DOHH2 (cell line): Measurements from ENCODE around the gene CCR3.

ENCODE experiments used
- EZH2phosphoT487 ChIP-seq: fragments of 200-600 bp; sonication (generic); IDR thresholded peaks from 2 replicates; pipeline ENCODE4 v1.6.1; 2017; ENCODE audit warnings: borderline replicate concordance, mild to moderate bottlenecking, antibody characterized with exemption, low read length, moderate library complexity, mixed read lengths
- TF ChIP-seq, protein P1 (sequence below): fragments of 200-600 bp; sonication (generic); IDR thresholded peaks from one replicate; pipeline ENCODE4 v1.5.1; 2014; ENCODE audit warnings: antibody characterized with exemption, mild to moderate bottlenecking, low read depth, low read length; ENCODE audit not compliant: poor library complexity, severe bottlenecking

GRCh38 chr3:46289966-46290365, 47.7 kb downstream of the CCR3 start:
- TF ChIP-seq EZH2phosphoT487: no peak
- TF ChIP-seq, protein P1, sequence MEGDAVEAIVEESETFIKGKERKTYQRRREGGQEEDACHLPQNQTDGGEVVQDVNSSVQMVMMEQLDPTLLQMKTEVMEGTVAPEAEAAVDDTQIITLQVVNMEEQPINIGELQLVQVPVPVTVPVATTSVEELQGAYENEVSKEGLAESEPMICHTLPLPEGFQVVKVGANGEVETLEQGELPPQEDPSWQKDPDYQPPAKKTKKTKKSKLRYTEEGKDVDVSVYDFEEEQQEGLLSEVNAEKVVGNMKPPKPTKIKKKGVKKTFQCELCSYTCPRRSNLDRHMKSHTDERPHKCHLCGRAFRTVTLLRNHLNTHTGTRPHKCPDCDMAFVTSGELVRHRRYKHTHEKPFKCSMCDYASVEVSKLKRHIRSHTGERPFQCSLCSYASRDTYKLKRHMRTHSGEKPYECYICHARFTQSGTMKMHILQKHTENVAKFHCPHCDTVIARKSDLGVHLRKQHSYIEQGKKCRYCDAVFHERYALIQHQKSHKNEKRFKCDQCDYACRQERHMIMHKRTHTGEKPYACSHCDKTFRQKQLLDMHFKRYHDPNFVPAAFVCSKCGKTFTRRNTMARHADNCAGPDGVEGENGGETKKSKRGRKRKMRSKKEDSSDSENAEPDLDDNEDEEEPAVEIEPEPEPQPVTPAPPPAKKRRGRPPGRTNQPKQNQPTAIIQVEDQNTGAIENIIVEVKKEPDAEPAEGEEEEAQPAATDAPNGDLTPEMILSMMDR: no peak
